KG1 (cell line): Measurements from ENCODE around the gene OTUB2.

Experiments
- DNase-seq: peaks from one replicate; lab custom pipeline; 2025; lab: John Stamatoyannopoulos, UW

OTUB2 gene

DNA sequence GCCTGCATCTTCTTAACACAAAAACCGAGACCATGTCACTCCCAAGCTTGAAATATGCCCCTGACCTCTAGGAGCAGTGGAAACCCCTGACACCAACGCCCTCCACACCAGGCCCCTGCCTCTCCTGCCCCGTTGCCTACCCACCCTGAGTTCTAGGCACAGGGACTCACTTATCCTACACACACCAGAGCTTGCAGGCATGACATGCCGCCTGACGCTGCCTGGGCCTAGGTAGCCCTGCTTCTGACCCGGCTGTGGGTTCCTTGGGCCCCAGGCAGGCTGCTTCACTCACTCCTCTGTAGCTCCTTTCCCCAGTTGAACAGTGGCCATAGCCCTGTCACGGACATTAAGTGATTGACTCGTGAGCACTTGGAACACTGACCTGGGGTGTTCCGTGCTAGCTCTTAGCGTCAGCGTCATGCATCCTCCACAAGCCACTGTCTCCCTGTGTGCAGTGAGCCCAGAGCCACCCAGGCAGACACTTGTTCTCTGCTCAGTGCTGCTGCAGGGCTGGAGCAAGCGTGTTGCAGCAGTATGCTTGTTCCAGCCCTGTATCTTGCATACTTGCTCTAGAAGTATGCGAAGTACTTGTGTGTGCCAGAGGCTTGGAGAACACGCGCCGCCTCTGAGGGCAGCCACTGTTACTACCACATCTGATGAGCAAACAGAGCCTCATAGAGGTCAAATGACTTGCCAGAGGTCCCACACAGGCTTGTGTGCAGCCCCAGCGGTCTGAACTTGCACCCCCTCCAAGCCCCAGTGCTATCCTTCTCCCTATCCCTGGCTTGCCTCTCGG is 15.6 kb downstream of the OTUB2 start:
- DNase-seq = no peak

DNA sequence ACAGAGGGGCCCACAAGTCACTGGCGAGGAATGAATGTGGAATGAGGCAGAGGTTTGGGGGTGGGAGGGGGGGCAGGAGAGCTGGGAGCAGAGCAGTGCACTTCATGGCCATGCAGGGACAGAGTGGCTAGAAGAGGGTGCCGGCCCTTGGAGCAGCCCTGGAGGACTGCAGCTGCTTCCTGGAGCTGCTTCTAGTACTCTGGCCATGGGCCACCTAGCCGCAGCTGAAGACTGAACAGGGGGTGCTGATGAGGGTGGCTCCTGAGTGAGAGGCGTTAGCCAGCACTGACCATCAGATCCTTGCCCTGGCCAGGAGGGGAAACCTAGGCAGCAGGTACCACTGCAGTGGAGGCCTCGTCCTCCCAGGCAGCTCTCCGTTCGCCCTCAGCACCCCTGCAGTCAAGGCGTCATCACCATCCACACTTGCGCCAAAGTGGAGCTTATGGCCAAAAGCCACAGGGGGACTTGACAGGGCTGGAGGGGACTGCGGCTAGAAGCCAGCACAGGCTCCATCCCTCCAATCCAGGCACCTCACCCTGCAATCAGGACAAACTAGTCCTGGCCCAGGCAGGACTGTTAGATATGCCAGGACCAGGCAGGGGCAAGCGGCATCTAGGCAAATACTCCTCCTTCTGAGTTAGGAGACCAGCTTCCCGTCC is 16.4 kb downstream of the OTUB2 start:
- no peak for DNase-seq

DNA sequence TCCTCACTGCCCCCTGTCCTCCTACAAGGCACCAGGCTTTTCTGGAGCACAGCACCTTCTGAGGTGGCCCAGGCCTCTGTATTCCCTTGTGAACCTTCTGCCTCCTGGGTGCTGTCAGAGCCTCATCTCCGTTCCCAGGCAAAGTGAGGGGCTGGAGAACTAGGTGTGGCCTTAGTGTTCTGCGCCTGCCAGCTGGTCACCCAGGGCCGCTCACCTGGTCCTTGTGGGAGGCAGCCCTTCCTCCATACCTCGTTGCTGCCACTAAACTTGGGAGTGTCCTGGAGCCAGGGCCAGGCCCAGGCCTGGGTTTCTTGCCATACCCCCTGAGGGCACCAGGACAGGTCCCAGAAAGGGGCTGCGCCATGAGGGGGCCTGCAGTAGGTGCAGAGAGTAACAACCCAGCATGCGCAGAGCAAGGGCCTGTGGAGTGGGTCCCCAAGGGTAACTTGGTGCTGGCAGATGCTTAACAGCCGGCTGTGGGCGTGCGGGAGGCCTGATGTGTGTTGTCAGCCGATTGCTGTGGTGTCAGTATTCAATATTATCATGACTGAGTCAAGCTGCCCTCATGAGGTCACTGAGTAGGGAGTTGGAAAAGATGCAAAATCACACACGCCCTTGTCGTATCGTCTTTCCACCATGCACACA is 17.1 kb downstream of the OTUB2 start:
- no peak for DNase-seq

DNA sequence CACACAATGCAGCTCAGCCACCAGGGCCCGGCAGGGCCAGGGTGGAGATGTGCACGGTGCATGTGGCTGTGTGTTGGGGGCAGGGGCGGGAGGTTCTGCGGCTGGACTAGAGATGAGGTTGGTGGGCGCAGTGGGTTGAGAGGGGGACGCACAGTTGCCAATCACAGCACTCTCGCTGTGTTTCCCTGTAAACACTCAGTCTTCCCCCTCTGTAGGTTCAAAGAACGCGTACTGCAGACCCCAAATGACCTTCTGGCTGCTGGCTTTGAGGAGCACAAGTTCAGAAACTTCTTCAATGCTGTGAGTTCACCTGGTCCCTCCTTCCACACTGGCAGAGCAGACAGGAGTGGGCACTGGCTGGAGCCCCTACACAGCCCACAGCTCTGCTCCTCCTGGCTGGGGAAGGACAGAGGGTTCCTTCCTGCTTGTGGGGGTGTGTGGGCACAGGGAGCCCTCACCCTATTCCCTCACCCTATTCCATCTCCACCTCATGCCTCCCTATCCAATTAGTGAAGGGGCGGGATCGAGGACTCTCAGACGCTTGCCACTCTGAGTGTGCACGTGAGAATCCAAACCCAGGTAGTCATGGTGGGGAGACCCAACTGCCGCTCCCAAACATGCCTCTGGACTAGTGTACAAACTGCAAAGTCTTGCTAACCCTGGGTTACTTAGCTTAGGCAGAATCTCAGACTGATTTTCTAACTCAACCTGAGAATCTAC is 17.8 kb downstream of the OTUB2 start:
- no peak for DNase-seq

DNA sequence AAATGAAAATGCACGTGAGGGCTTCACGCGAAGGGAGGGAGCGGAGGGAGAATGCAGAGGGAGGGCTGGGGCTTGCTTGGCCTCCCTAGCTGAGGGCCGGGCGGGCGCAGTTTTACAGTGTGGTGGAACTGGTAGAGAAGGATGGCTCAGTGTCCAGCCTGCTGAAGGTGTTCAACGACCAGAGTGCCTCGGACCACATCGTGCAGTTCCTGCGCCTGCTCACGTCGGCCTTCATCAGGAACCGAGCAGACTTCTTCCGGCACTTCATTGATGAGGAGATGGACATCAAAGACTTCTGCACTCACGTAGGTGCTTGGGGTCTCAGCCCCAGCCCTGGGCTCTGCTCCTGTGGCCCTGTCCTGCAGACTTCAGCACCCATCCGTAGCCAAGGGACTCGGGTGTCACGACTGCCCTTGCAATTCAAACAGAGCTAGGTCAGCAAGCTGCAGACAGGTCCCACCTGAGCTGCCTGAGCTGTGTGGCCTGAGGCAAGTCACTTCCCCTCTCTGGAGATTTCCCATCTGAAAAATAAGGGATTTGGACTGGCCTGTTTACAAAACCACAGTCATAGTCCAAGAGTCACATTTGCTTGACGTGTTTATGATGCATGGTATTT is 18.4 kb downstream of the OTUB2 start:
- no peak for DNase-seq

DNA sequence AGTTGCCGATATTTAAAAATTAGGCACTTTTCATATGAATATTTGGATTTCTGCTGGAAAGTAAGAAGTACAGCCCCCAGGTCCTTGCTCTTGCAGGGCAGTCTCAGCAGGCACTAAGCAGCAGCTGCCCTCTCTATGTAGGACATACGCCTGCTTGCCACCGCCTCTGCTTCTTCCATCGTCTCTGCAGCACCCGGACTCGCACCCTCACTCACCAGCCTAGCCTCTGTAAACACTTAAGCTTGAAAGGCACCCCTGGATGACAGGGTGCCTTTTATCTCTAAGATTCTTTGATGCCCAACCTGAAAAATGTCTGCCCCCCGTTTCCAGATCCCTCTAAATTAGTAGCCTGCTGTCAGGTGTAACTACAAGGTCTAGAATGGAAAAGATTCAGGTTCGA is 19.0 kb downstream of the OTUB2 start:
- no peak for DNase-seq

DNA sequence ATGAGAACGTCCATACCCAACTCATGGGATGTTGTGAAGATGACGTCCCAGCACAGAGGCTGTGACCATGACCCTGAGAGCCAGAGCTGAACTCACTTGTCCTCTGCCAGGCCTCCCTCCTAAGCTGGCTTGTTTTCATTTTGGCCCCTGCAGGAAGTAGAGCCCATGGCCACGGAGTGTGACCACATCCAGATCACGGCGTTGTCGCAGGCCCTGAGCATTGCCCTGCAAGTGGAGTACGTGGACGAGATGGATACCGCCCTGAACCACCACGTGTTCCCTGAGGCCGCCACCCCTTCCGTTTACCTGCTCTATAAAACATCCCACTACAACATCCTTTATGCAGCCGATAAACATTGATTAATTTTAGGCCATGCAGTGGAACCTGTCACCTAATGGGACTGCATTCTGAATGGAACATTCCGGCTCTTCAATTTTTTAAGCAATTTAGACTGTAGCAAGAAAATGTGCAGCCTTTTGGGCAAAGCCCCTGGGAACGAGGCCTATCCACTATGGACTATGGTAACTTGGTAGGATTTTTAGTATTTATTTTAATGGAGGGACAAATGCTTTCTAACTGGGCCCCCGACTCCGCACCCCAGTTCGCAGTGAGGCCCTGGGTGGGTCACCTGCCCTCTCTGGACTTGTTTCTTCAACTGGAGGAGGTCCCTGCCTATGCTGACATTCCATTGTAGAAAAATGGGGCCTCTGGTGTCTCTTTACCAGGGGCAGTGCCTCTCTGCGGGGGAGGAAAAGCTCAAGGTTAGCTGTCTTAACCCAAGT is 19.6 kb downstream of the OTUB2 start:
- DNase-seq = no peak

DNA sequence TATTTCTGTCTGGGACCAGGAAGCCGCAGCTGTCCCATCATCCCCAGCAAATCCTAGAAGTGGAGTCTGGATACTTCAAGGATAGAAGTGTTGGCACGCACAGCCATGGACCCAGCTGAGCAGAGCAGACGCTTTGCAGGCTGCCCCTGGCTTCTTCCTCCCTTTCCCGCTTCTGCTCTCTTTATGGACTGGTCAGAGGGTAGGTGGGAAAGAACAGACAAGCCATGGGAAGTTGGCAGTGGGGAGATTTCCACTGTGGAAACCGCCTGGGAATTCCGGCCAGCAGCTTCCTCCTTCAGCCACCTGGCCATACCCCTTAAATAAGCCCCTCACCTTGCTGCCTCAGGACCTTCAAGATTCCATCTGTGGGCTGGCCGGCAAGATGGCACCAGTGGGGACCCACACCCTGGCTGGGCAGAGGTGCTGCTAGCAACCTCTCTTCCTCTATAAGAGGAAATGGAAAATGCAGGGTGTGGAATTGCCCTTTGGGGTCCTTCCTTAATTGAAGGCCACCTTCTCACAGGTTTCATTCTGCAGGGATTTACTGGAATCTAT is 20.6 kb downstream of the OTUB2 start:
- DNase-seq = no peak

DNA sequence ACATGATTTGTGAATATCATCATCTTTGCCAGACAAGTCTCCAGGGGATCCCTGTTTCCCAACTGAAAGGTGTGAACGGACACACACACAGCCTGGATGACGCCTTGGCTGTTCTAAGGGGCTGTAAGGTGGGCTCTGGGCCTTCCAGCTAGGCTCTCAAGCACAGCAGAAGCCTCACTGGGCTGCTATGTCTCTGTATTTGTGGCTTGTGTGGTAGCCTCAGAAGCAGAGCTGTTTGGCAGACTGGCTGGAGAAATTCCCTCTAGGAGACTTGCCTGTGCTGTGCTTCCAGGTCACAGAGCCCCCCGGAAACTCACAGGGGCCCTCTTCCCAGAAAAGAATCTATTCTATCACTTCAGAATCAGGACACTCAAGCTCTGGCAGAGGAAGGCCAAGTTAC is 21.4 kb downstream of the OTUB2 start:
- DNase-seq = no peak

DNA sequence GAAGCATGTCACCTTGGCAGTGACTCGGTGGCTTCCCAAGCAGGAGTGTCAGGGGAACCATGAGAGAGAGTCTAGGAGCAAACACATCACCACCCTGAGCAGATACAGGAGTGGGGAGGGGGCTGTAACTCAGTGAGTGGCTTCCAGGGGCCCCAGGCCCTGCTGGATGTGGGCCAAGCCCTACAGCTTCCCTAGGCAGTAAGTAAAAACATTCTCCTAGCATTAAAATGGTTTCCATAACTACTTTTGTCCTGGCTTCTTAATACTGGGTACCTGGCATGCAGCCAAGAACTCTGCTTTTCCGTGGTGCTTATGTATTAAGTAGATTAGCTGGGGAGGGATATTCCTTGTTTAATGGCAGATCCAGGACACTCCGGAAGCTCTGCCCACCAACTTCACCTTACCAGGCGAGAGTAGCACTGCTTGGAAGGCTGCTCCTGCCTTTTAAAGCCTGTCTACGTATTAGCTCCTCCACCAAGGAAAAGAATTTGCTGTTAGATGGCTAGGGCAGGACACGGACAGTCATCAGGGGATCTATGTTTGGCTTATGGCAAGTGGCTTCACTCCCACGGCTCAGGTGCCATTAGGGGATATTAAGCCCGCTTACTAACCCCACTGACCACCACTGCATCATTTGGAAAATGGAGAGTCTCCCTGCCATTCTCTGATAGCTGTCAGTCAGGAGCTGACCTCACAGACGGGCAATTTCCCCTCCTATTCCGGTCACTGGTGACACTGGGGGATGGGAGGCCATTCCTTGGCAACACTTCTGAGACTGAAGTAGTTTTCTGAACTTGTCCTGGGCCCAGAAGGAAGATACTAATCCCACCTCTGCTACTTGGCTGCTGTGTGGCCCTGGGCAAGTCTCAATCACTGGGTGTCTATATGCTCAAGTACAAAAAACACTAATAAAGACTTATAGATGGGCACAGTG is 22.8 kb downstream of the OTUB2 start:
- no peak for DNase-seq

DNA sequence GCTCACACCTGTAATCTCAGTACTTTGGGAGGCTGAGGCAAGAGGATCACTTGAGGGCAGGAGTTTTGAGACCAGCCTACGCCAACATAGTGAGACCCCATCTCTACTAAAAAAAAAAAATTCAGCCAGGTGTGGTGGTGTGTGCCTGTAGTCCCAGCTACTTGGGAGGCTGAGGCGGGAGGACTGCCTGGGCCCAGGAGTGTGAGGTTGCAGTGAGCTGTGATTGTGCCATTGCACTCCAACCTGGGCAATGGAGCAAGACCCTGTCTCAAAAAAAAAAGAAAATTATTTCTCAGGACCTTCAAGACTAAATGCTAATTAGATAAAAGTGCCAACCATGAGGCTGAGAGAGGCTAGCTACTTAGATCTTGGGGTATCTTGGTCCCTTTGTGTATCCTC is 23.5 kb downstream of the OTUB2 start:
- DNase-seq = no peak

DNA sequence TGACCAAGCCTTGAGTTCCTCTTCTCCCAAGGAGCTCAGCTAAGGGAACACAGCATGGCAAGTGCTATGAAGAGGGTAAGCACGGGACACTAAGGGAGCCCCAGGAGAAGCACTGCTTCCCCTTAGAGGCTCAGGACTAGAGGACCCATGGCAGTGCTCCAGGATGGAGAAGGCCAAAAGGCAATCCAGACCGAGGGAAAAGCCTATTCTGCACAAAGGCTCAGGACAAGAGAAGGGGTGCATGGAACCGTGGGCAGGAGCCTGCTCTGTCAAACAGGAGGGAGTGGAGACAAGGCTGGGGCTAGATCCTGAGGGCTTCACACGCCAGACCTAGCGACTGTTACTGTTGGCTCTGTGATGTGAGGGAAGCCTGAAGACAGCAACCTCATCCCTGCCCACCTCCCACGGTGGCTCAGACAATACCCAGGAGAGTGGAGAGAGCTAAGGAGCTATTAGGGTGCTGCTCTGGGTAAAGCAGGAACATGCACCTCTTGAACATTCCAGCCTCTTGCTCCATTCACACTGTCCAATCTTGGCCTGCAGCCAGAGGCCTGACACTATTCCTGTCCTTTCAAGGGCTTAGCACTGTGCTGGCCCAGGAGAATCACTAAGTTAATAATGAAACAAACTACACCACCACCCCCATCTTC is 24.2 kb downstream of the OTUB2 start:
- no peak for DNase-seq

DNA sequence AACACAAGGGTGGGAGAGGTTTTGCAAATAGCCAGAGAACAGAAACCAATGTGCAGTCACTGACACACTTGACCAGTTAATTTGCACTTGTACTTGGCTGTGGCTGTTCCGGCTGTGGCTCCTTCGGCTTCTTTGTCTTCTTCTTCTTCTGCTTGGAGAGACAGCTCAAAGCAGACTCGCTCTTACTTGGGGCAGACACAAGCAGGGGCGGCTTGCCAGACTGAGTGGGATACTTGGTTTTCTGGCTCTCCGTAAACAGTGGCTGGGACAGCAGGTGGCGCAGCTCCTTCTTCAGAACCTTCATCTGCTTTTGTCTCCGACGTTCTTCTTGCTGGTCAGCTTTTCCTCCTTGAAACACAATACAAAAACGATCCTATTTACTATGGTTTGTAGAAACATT is 25.0 kb downstream of the OTUB2 start:
- no peak for DNase-seq

DNA sequence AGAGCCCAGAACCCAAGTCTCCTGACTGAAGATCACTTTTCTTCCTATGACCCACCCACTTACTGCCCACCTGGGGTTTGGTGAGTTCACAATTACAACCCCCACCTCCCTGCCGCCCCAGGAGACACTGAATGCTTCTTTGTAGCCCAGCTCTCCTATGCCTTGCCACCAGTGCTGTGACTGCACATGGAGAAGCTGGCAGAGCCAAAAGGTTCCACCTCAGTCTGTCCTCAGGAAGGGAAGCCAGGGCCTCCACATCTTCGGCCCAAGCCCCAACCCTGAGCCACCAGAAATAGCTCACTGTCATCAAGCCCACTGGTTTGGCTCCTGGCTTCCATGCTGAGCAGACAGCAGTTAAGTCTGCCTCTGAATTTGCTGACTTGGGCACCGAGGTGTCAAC is 25.6 kb downstream of the OTUB2 start:
- no peak for DNase-seq

DNA sequence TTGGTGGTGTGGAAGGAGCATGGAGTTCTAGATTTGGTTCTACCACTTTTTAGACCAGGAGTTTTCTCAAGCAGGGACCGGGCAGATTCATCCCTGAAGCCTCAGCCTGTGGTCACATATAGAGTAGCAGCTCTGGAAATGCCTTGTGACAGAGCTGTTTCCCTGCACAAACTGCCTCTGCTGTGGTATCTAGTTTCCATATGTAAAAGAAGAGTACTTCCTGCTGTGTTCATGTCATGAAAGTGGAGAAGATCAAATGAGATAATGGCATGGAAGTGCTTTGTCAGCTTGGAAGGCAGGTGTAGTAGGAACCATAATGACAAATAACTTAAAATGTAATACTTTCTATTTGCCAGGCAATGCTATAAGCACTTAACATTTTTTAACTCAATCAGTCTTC is 26.1 kb downstream of the OTUB2 start:
- no peak for DNase-seq

DNA sequence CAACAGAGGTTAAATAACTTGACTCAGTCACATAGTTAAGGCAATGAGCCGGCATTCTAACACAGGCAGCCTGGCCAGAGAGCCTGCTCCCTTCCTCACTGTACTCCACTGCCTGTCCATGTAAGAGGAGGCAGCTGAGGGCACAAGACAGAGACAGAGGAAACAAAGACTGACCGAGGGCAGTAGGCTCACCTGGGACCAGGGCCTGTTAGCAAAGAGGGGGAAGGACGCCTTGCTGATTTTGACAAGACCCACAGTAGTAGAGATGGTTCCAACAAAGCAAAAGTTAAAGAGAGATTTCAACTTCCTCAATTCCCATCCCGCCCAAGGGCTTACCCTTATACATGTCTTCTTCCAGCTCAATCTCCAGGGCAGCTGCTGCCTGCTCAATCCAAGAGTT is 26.5 kb downstream of the OTUB2 start:
- DNase-seq = no peak

DNA sequence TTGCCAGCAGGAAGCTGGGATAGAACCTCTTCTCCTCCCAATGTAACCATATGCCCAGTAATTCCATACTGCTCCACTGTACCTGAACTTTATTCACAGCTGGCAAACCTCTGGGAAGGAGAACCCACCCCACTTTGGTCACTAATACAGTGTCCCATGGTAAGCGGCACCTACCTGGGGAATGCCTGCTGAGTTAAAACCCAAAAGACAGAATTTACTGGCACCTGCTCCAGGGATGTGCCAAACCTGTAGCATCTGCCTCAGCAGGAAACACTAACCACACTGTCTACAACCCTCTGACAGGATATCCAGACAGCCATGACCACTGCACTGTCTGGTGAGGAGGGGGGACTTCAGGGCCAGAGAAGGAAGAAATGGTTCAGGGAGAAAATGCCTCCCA is 28.3 kb downstream of the OTUB2 start:
- no peak for DNase-seq

DNA sequence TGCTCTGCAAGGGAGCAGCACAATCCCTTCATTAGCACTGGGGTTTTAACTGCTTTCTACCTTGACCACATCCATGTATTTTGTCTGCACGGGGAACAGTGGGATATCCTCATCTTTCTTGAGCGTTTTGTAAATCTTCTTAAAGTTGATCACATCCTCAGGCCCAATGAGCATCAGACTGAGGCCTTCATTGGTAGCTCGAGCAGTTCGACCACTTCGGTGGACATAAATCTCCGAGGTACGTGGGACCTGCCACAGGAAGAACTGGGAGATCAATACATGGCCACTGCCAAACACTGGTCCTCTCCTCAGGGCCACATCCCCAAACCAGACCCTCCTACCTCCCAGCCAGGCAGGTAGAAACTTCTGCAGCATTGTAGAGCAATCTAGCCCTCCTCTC is 28.8 kb downstream of the OTUB2 start:
- no peak for DNase-seq

DNA sequence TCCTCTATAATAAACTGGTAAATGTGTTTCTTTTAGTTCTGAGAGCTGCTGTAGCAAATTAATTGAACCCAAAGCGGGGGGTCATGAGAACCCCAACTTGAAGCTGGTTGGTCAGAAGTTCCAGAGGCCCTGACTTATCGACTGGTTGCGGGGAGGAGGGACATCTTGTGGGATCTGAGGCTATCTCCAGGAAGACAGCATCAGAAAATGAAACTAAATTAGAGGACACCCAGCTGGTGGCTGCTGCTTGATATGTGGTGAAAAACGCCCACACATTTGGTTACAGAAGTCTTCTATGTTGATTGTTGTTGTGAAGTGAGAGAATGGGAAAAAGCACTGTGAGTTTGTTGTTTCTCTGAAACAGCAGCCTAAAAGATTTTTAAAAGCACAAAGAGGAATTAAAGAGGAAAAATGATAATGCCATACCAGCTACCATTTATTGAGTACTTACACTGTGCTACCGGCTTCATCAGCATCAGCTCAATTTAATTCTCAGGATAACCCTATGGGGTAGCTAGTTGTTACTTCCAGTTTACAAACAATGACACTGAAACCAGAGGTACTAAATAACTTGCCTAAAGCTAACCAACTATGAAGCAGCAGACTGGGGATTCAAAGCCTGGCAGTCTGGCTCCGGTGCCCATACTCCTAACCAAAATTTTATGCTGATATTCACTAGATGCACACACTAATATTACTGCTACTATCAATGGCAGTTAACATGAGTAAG is 30.6 kb downstream of the OTUB2 start:
- DNase-seq = no peak
